Panc1 (cell line): ENCODE data around the gene CNTNAP4. TPM values are rescaled to one million over a fixed set of nuclear protein-coding genes. Genes with fewer than 3 reads are reported as not detected.

Experiments used
- ATAC-seq: fragments of 200-7000 bp; cut with Tn5 transposase; 2 replicates; pipeline ENCODE4 v1.9.1; 2020; ENCODE audit warnings: mild to moderate bottlenecking, moderate library complexity
- BruUV-seq: library from RNA; stranded (reverse); fragments of 400-500 nt; replicated peaks from 2 replicates; lab custom pipeline; 2021; lab: Mats Ljungman, UMichigan
- CTCF ChIA-PET: fragments of 300-600 bp; sonication (Branson Sonifier 250); formaldehyde crosslinking; loops from one replicate; lab custom pipeline; 2022; ENCODE audit warnings: antibody characterized with exemption; lab: Charles Lee
- POLR2A ChIA-PET: fragments of 300-600 bp; sonication (Branson Sonifier 250); formaldehyde crosslinking; loops from one replicate; lab custom pipeline; 2022; ENCODE audit warnings: antibody characterized with exemption; lab: Charles Lee
- DNase-seq: peaks from one replicate; pipeline ENCODE4 v3.0.0-alpha.2; 2010; ENCODE audit warnings: low read depth, low spot score
- H3K27ac ChIP-seq: 2 replicates; pipeline ENCODE4 v1.5.1; 2011; ENCODE audit warnings: mild to moderate bottlenecking, low read length, inconsistent platforms
- H3K27me3 ChIP-seq: fragments of 200-500 bp; sonication (Bioruptor generic); 2 replicates; pipeline ENCODE4 v1.6.0; 2014; ENCODE audit warnings: low read length, inconsistent platforms; ENCODE audit not compliant: control insufficient read depth, insufficient read depth
- H3K36me3 ChIP-seq: fragments of 200-500 bp; sonication (Bioruptor generic); 2 replicates; pipeline ENCODE4 v1.5.1; 2014; ENCODE audit warnings: inconsistent platforms, mild to moderate bottlenecking, low read length, moderate library complexity; ENCODE audit not compliant: control insufficient read depth, insufficient read depth
- H3K4me1 ChIP-seq: 2 replicates; pipeline ENCODE4 v1.5.1; 2011; ENCODE audit warnings: inconsistent platforms, mild to moderate bottlenecking, low read length, moderate library complexity; ENCODE audit not compliant: control insufficient read depth, insufficient read depth
- H3K4me3 ChIP-seq, 2 experiments: 2 replicates each; pipeline ENCODE4 v1.5.1; 2011 to 2012; ENCODE audit warnings: low read depth in 2 of 2, low read length in 2 of 2, mild to moderate bottlenecking in 2 of 2, inconsistent platforms in 1 of 2, moderate library complexity in 1 of 2
- H3K9me3 ChIP-seq: fragments of 200-500 bp; sonication (Bioruptor generic); 2 replicates; pipeline ENCODE4 v1.5.1; 2014; ENCODE audit warnings: low read depth, mild to moderate bottlenecking, inconsistent platforms, low read length, moderate library complexity; ENCODE audit not compliant: control insufficient read depth, insufficient read depth
- POLR2AphosphoS5 ChIP-seq: IDR thresholded peaks from 2 replicates; pipeline ENCODE4 v1.6.1; 2012; ENCODE audit warnings: mild to moderate bottlenecking, low read depth, low read length, moderate library complexity
- SIN3A ChIP-seq: IDR thresholded peaks from 2 replicates; pipeline ENCODE4 v1.6.1; 2012; ENCODE audit warnings: low read depth, mild to moderate bottlenecking, low read length, moderate library complexity, borderline replicate concordance; ENCODE audit not compliant: insufficient read depth
- TCF7L2 ChIP-seq: IDR thresholded peaks from 2 replicates; pipeline ENCODE4 v1.6.1; 2011; ENCODE audit warnings: mild to moderate bottlenecking, low read depth, low read length, inconsistent platforms
- in situ Hi-C: cut with HindIII; loops from 2 replicates; pipeline ENCODE4 v1.10.0; 2016; ENCODE audit warnings: low sequenced_read_pairs, low pct_unique_long_range_greater_than_20kb
- intact Hi-C: fragments of 100-400 bp; cut with micrococcal nuclease; formaldehyde crosslinking; loops from one replicate; pipeline ENCODE4 v1.10.0; 2022; ENCODE audit not compliant: unreplicated experiment
- total RNA-seq: library from RNA; stranded (reverse); gene quantifications from one replicate; pipeline ENCODE4 v1.2.1, GENCODE V29; 2021; ENCODE audit not compliant: unreplicated experiment
- TF ChIP-seq, protein P1 (sequence below), 2 experiments: IDR thresholded peaks; 2 replicates each; pipeline ENCODE4 v1.6.1; 2011 to 2012; ENCODE audit warnings: low read depth in 2 of 2, control low read depth in 1 of 2, low read length in 1 of 2, mild to moderate bottlenecking in 1 of 2, moderate library complexity in 1 of 2; ENCODE audit not compliant: insufficient read depth in 1 of 2
- TF ChIP-seq, protein P2 (sequence below): fragments of 450-650 bp; IDR thresholded peaks from 2 replicates; pipeline ENCODE4 v1.5.1; 2017; ENCODE audit warnings: mild to moderate bottlenecking

Gene CNTNAP4
- total RNA-seq, 1 experiment from 2014 or later: not detected

DNA sequence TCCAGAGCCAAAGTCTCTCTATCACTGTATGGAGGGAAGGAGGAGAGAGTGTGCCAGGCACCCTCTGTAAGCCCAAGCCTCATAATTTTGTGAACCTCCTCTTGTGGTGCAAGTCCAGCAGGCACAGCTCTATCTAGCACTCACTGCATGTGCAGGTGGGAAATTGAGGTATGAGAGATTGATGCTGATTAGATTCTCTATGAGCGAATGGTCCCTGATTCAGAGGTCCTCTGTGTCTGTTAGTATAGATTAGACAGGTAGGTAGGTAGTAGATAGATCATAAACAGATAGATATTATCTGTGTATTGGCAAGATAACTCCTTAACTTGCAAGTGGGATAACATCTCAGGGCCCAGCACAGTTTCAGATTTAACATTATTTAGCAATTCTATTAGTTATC, 209.5 kb downstream of the CNTNAP4 start:
- no TSS peak for BruUV-seq
- ChIA-PET CTCF (no interaction called here), POLR2A (no interaction called here)
- TF ChIP-seq, protein P1, sequence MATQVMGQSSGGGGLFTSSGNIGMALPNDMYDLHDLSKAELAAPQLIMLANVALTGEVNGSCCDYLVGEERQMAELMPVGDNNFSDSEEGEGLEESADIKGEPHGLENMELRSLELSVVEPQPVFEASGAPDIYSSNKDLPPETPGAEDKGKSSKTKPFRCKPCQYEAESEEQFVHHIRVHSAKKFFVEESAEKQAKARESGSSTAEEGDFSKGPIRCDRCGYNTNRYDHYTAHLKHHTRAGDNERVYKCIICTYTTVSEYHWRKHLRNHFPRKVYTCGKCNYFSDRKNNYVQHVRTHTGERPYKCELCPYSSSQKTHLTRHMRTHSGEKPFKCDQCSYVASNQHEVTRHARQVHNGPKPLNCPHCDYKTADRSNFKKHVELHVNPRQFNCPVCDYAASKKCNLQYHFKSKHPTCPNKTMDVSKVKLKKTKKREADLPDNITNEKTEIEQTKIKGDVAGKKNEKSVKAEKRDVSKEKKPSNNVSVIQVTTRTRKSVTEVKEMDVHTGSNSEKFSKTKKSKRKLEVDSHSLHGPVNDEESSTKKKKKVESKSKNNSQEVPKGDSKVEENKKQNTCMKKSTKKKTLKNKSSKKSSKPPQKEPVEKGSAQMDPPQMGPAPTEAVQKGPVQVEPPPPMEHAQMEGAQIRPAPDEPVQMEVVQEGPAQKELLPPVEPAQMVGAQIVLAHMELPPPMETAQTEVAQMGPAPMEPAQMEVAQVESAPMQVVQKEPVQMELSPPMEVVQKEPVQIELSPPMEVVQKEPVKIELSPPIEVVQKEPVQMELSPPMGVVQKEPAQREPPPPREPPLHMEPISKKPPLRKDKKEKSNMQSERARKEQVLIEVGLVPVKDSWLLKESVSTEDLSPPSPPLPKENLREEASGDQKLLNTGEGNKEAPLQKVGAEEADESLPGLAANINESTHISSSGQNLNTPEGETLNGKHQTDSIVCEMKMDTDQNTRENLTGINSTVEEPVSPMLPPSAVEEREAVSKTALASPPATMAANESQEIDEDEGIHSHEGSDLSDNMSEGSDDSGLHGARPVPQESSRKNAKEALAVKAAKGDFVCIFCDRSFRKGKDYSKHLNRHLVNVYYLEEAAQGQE (IDR thresholded peaks at IDR 0.05; ENCODE audit: insufficient read depth in 1 of 2, low read depth in 2 of 2, low read length in 1 of 2): no peak
- TF ChIP-seq SIN3A: no peak
- TF ChIP-seq POLR2AphosphoS5: no peak
- TF ChIP-seq, protein P2, sequence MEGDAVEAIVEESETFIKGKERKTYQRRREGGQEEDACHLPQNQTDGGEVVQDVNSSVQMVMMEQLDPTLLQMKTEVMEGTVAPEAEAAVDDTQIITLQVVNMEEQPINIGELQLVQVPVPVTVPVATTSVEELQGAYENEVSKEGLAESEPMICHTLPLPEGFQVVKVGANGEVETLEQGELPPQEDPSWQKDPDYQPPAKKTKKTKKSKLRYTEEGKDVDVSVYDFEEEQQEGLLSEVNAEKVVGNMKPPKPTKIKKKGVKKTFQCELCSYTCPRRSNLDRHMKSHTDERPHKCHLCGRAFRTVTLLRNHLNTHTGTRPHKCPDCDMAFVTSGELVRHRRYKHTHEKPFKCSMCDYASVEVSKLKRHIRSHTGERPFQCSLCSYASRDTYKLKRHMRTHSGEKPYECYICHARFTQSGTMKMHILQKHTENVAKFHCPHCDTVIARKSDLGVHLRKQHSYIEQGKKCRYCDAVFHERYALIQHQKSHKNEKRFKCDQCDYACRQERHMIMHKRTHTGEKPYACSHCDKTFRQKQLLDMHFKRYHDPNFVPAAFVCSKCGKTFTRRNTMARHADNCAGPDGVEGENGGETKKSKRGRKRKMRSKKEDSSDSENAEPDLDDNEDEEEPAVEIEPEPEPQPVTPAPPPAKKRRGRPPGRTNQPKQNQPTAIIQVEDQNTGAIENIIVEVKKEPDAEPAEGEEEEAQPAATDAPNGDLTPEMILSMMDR: no peak
- no peak for TF ChIP-seq TCF7L2
- no peak for DNase-seq
- in situ Hi-C loops (no loop called here), intact Hi-C loops (no loop called here)
- H3K4me3 ChIP-seq: no peak overlapping the region
- no peaks in the 10 kb centered on the region; the same call in 1 of the 2 replicates for H3K27me3 ChIP-seq
- H3K4me1 ChIP-seq: no peaks in the 10 kb centered on the region
- H3K27ac ChIP-seq: no peak overlapping the region
- no peak for ATAC-seq
- no peaks in the 10 kb centered on the region for H3K36me3 ChIP-seq
- no peaks in the 10 kb centered on the region for H3K9me3 ChIP-seq

GRCh38 chr16:76487411-76488064, 210.3 kb downstream of the CNTNAP4 start:
- no peak overlapping the region for H3K4me3 ChIP-seq
- H3K4me1 ChIP-seq: no peaks in the 10 kb centered on the region
- no peaks in the 10 kb centered on the region; the same call in 1 of the 2 replicates for H3K27me3 ChIP-seq
- BruUV-seq: no TSS peak
- intact Hi-C loops: no loop called here
- H3K36me3 ChIP-seq: no peaks in the 10 kb centered on the region
- H3K9me3 ChIP-seq: no peaks in the 10 kb centered on the region
- in situ Hi-C loops: no loop called here
- no peak overlapping the region for H3K27ac ChIP-seq
- DNase-seq (no peak), ATAC-seq (no peak)
- TF ChIP-seq, protein P2: no peak
- no peak for TF ChIP-seq SIN3A
- TF ChIP-seq TCF7L2: no peak
- TF ChIP-seq, protein P1 (IDR thresholded peaks at IDR 0.05; ENCODE audit: insufficient read depth in 1 of 2, low read depth in 2 of 2, low read length in 1 of 2): no peak
- TF ChIP-seq POLR2AphosphoS5: no peak
- ChIA-PET CTCF (no interaction called here), POLR2A (no interaction called here)
